ENCODE data around the gene EML1. TPM values are rescaled to one million over a fixed set of nuclear protein-coding genes. Genes with fewer than 3 reads are reported as not detected.

The EML1 gene
- total RNA-seq, 1 donor from 2014 or later = 57.2 TPM

GRCh38 chr14:99910337-99911309 lies 117.4 kb downstream of the EML1 start:
- peaks cover 4% of the 10 kb centered on the region for H3K27me3 Mint-ChIP-seq (ENCODE audit: insufficient read depth, low read depth)
- TF ChIP-seq EZH2 (IDR thresholded peaks at IDR 0.05) (no peak), CTCF (IDR thresholded peaks at IDR 0.05) (no peak), EZH2phosphoT487 (IDR thresholded peaks at IDR 0.05) (no peak)
- H3K9ac ChIP-seq = no peak overlapping the region

GRCh38 chr14:99915305-99916090 lies 122.3 kb downstream of the EML1 start:
- TF ChIP-seq CTCF (IDR thresholded peaks at IDR 0.05) (no peak), EZH2 (IDR thresholded peaks at IDR 0.05) (no peak), EZH2phosphoT487 (IDR thresholded peaks at IDR 0.05) (no peak)
- Histone ChIP-seq H3F3A (ENCODE audit: low read depth) (no peaks in the 10 kb centered on the region), H3K4me2 (no peak overlapping the region), H3K4me1 (peaks cover 3% of the 10 kb centered on the region), H2AFZ (replicated peaks) (no peak overlapping the region), H3K79me2 (ENCODE audit: low read depth) (no peaks in the 10 kb centered on the region), H3K9me3 (ENCODE audit: low read depth) (no peaks in the 10 kb centered on the region), H3K4me3 (no peak overlapping the region), H4K20me1 (ENCODE audit: low read depth) (no peaks in the 10 kb centered on the region), H3K27ac (no peak overlapping the region), H3K9ac (no peak overlapping the region), H3K27me3 (no peaks in the 10 kb centered on the region), H3K36me3 (no peaks in the 10 kb centered on the region)
- H3K4me3 Mint-ChIP-seq = no peak overlapping the region
- no peaks in the 10 kb centered on the region for H3K9me3 Mint-ChIP-seq
- no peak for DNase-seq (ENCODE audit: low spot score)
- peaks cover 10% of the 10 kb centered on the region for H3K4me1 Mint-ChIP-seq
- H3K36me3 Mint-ChIP-seq = peaks cover 25% of the 10 kb centered on the region
- peaks cover 2% of the 10 kb centered on the region for H3K27me3 Mint-ChIP-seq (ENCODE audit: insufficient read depth, low read depth)
- H3K27ac Mint-ChIP-seq = no peak overlapping the region

More at GRCh38 chr14:99910337-99911309, 117.4 kb downstream of the EML1 start:
- H2AFZ ChIP-seq (replicated peaks) = no peak overlapping the region
- no peaks in the 10 kb centered on the region for H3F3A ChIP-seq (ENCODE audit: low read depth)
- no peaks in the 10 kb centered on the region for H3K9me3 ChIP-seq (ENCODE audit: low read depth)
- no peak overlapping the region for H3K27ac Mint-ChIP-seq
- peaks cover 3% of the 10 kb centered on the region for H3K4me1 ChIP-seq
- H3K27me3 ChIP-seq = no peaks in the 10 kb centered on the region
- H3K4me2 ChIP-seq = no peak overlapping the region
- DNase-seq (ENCODE audit: low spot score) = peak; percentile 11
- H3K79me2 ChIP-seq (ENCODE audit: low read depth) = no peaks in the 10 kb centered on the region
- H4K20me1 ChIP-seq (ENCODE audit: low read depth) = no peaks in the 10 kb centered on the region
- H3K27ac ChIP-seq = no peak overlapping the region
- peaks cover 22% of the 10 kb centered on the region for H3K36me3 Mint-ChIP-seq
- no peaks in the 10 kb centered on the region for H3K9me3 Mint-ChIP-seq
- H3K4me1 Mint-ChIP-seq = peaks cover 23% of the 10 kb centered on the region
- no peak overlapping the region for H3K4me3 ChIP-seq
- H3K4me3 Mint-ChIP-seq = no peak overlapping the region
- no peaks in the 10 kb centered on the region for H3K36me3 ChIP-seq

GRCh38 chr14:99916091-99916383 lies 122.8 kb downstream of the EML1 start:
- Histone ChIP-seq H3K9ac (no peak overlapping the region), H3K4me1 (peaks cover 1% of the 10 kb centered on the region), H3K27me3 (no peaks in the 10 kb centered on the region), H3K9me3 (ENCODE audit: low read depth) (no peaks in the 10 kb centered on the region), H3K4me2 (no peak overlapping the region), H3K36me3 (no peaks in the 10 kb centered on the region), H4K20me1 (ENCODE audit: low read depth) (no peaks in the 10 kb centered on the region), H3F3A (ENCODE audit: low read depth) (no peaks in the 10 kb centered on the region), H3K4me3 (no peak overlapping the region), H3K27ac (no peak overlapping the region), H2AFZ (replicated peaks) (no peak overlapping the region), H3K79me2 (ENCODE audit: low read depth) (no peaks in the 10 kb centered on the region)
- Mint-ChIP-seq H3K27me3 (ENCODE audit: insufficient read depth, low read depth) (peaks cover 2% of the 10 kb centered on the region), H3K27ac (no peak overlapping the region), H3K9me3 (no peaks in the 10 kb centered on the region), H3K36me3 (peaks cover 29% of the 10 kb centered on the region), H3K4me1 (peaks cover 5% of the 10 kb centered on the region), H3K4me3 (no peak overlapping the region)
- TF ChIP-seq CTCF (IDR thresholded peaks at IDR 0.05) (no peak), EZH2phosphoT487 (IDR thresholded peaks at IDR 0.05) (no peak), EZH2 (IDR thresholded peaks at IDR 0.05) (no peak)
- DNase-seq (ENCODE audit: low spot score) = no peak

All from neural progenitor cell (in vitro differentiated cells).